HT1080 (cell line): ENCODE data around the gene TMIGD2. TPM values are rescaled to one million over a fixed set of nuclear protein-coding genes. Genes with fewer than 3 reads are reported as not detected.
A peak's percentile ranks its signal among the peaks of the same experiment; 100 is the strongest.
"Not testable (repeated sequence)": the region's sequence is repeated elsewhere in the genome, so short reads cannot be mapped to it uniquely, and the experiment has no call there.

Experiments used
- DNase-seq: peaks from one replicate; pipeline ENCODE4 v3.0.0-alpha.2; 2015; ENCODE audit warnings: low read depth
- total RNA-seq: library from RNA; depleted of rRNA; stranded (reverse); fragments of >200 nt; shearing (Covaris generic); gene quantifications from 2 replicates; pipeline ENCODE4 v1.2.3, GENCODE V29; 2014

Gene TMIGD2
- total RNA-seq, 1 experiment from 2014 or later = not detected

DNA sequence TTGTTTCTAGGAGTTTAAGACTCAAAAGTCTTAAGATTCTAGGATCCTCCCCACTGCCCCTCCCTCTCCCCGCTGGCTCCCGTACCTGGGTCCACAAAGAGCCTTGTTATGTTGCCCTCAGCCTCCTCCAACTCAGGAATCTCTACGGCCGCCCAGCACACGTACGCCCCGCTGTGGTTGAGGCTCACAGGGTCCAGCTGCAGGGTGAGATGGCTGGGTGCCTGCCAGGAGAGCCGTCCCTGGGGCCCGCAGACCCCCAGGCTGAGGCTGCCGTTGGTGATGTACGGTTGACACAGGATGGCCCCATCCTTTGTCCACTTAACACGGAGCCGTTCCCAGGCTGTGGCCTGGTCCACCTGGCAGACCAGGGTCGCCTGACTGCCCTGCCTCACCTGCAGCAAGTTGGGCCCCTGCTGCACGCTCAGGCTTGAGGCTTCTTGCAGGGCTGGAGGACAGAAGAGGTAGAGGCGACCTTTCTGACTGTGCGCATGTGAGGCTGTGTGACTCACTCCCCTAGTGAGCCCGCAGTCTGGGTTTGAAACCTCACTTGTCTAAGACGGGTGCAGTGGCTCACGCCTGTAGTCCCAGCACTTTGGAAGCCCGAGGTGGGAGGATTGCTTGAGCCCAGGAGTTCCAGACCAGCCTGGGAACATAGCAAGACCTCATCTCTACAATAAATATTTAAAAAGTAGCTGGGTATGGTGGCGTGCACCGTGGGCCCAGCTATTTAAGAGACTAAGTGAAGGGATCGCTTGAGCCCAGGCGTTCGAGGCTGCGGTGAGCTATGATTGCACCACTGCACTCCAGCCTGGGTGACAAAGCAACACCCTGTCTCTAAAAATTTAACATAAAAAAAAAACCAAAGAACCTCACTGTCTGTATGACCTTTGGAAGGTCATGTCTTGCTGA lies 4.0 kb downstream of the TMIGD2 start:
- DNase-seq = peak; percentile 26

DNA sequence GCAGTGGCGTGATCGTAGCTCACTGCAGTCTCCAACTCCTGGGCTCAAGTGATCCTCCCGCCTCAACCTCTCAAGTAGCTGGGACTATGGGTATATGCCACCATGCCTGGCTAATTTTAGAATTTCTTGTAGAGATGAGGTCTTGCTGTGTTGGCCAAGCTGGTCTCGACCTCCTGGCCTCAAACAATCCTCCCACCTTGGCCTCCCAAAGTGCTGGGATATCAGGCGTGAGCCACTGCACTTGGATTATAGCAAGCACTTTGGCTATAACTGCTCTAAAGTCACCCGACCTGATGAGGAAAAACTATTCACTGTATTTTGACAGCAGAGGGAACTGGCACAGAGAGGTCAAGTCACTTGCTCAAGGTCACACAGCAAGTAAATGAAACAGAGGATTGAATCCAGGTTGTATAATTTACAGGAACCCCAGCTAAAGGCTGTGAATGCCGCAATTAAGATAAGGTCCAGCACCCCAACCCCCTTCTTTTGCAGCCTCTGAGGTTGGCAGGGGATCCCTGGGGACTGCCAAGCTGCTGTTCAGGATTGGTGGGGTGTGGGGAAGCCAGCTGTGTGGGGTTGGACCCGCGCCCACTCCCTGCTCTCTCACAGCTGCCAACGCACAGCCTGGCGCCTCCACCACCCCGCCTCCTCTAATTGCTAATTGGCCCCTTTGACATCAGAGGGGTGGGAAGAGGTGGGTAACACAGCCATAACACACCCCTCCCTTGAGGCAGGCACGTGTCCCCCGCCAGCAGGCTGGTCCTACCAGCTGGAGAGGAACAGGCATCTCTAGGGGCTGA lies 6.0 kb downstream of the TMIGD2 start:
- DNase-seq = no peak

DNA sequence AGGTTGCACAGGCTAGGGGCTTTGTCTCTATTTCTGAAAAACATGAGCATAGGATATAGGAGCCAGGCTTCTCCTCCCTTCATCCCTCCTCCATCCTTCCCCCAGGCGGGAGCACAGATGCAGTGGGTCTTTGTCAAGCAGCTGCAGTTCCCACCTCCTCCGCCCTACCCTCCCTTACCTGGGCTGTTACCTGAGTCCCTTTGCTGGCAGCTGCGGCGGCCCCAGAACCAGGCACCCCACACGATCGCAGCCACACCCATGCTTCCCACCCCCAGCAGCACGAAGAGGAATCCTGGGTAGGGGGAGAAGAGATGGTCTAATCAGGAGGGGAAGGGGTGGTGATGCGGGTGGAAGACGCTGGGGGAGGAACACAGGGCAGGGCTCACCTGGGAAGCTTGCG lies 7.8 kb downstream of the TMIGD2 start:
- no peak for DNase-seq

DNA sequence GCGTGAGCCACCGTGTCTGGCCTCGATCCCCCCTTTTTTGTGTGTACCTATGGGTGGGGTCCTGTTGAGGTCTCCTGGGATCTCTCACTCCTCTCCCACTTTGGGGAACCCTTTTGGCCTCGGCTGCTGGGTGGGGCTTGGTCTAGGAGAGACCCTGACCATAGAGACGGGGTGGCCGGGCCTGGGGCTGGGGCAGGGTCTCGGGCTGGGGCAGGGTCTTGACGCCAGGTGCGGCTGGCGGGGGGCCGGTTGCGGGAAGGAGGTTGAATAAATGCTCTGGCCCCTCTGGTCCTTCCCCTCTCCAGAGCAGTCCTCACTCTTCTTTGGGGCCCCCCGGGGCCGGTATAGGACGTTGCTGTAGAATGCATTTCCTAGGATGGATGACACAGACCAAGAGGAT lies 9.7 kb downstream of the TMIGD2 start:
- no peak for DNase-seq

DNA sequence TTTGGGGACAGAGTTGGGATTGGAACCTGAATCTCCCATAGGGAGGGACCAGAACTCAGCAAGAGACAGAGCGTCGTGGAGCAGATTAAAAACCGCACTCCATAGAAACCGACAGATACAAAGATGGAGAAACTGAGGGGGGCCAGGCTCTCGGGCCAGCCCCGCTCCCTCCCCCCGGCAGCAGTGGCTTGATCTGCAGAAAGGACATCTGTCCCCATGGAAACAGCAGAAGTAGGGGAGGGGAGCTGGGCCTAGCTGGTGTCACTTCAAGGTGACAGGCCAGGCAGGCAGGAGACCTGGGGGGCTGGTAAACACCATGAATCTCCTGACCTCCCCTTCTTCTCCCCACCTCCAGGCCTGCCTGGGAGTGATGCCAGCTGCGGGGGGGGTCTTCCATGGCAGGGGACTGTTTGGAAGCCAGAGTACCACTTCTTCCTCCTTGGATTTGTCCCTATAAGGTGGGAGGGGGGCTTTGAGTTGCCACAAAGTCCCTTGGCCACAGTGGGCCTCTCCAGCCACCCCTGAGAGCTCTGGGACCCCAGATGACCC lies 10.9 kb downstream of the TMIGD2 start:
- DNase-seq = no peak

DNA sequence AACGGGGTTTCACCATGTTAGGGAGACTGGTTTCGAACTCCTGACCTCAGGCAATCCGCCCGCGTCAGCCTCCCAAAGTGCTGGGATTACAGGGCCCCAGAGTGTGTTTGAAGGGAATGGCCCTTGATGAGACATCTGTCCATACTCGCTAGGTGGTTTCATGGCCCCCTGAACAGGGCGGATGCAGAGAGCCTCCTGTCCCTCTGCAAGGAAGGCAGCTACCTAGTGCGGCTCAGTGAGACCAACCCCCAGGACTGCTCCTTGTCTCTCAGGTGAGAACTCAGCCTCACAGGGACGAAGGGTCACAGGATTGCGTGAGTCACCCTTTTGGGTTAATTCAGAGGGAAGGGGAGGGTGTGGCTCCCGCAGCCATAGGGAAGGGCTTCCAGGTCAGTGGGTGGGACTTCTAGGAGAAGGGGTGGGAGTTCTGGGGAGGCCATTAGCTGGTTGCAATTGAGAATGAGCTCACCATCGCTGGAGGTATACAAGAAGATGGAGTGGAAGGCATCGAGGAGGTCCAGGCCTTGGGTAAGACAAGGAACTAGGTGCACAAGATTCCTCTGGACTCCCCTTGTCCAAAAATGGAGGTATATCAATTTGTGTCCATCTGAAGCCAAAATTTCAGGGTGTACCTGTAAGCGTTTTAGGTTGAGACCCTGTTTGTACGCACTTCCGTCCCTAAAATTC lies 14.0 kb downstream of the TMIGD2 start:
- no peak for DNase-seq

DNA sequence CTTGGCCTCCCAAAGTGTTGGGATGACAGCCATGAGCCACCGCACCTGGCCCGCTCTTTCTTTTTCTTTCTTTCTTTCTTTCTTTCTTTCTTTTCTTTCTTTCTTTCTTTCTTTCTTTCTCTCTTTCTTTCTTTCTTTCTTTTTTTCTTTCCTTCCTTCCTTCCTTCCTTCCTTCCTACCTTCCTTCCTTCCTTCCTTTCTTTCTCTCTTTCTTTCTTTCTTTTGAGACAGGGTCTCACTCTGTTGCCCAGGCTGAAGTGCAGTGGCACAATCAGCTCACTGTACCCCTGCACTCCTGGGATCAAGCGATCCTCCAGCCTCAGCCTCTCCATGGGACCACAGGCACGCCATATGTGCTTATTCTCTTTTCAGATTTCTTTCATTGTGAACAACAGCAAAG lies 16.0 kb downstream of the TMIGD2 start:
- not testable (repeated sequence) for DNase-seq

DNA sequence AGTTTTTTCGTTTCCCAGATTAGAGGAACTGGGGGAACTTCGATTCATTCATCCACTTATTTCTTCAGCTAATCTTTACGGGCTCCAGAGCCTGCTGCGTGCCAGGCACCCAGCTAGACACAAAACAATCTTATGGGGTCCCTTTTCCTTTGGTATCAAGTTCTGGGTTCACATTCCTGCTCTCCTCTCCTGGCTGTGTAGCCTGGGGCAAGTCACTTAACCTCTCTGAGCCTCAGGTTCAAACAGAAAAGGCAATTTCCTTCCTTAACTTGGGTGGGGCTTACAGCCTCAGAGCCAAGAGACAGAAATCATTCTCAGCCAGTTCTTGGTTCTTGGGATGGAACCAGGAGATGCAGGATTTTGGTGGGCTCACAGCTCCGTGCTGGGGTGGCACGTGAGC lies 17.2 kb downstream of the TMIGD2 start:
- DNase-seq = no peak

DNA sequence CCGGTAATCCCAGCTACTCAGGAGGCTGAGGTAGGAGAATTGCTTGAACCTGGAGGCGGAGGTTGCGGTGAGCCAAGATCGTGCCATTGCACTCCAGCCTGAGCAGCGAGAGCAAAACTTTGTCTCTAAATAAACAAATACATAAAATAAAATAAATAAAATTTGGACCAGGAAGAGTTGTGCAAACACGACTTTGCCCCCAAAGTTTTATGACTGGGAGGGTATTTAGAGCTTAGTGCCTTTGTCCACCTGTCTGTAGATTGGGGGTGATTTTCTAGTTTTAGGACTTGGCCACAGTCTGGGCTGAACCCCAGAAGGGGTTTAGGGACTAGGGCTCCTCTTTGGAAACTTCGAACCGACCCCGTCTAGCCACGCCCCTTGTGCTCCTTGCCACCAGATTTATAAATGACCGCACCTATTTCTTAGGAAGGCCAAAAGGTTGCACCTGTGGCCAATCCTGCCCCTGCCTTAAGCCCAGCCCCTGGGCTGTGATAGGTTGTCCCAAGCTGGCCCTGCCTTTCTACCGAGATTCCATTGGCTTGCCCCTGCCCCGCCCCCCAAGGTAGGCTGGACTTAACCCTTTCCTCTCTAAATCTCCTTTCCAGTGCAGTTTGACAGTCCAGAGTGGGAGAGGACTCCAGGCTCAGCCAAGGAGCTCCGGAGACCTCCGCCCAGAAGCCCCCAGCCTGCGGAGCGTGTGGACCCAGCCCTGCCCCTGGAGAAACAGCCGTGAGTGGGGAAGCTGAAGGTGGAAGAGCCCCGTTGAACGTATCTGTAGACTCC lies 17.8 kb downstream of the TMIGD2 start:
- DNase-seq = no peak

DNA sequence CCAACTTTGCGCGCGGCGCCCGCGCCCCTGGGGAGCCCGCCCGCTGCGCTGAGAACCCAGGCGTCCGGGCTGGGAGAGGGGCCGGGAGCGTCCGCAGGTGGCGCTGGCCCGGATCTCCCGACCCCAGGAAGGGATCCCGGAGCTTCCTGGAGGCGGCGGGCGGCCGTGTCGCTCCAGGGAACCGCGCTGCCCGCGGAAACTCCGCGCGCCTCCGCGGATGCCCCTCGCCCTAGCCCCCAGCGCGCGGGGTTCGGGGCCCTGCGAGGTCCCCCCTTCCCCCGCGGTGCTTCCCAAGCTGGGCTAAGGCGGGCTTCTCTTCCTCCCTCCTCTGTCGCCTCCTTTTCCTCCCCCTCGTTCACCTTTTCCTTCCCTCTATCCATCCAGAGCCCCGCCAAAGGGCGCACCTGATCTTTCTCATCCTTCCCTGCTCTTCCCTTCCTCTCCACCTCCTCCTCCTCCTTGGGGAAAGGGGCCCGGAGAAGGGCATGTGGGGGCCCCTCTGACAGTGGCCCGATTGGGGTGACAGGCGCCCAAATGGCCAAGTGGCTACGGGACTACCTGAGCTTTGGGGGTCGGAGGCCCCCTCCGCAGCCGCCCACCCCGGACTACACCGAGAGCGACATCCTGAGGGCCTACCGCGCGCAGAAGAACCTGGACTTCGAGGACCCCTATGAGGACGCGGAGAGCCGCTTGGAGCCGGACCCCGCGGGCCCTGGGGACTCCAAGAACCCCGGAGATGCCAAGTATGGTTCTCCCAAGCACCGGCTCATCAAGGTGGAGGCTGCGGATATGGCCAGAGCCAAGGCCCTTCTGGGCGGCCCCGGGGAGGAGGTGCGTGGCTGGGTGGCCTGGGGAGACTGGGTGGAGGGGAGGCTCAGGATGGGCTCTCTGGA lies 22.4 kb downstream of the TMIGD2 start:
- DNase-seq = no peak

DNA sequence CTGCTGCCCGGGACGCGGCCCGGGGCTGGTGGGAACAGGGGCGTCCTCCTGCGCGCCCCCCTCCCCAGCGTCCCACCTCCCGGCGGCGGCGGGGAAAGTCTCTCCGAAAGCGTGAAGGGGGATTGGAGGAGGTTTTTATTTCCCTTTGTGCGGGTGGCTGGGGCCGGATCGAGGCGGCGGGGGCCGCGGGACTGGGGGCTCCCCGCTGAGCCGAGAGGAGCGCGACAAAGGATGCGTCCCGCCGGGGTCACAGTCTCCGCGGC lies 23.0 kb downstream of the TMIGD2 start:
- no peak for DNase-seq

DNA sequence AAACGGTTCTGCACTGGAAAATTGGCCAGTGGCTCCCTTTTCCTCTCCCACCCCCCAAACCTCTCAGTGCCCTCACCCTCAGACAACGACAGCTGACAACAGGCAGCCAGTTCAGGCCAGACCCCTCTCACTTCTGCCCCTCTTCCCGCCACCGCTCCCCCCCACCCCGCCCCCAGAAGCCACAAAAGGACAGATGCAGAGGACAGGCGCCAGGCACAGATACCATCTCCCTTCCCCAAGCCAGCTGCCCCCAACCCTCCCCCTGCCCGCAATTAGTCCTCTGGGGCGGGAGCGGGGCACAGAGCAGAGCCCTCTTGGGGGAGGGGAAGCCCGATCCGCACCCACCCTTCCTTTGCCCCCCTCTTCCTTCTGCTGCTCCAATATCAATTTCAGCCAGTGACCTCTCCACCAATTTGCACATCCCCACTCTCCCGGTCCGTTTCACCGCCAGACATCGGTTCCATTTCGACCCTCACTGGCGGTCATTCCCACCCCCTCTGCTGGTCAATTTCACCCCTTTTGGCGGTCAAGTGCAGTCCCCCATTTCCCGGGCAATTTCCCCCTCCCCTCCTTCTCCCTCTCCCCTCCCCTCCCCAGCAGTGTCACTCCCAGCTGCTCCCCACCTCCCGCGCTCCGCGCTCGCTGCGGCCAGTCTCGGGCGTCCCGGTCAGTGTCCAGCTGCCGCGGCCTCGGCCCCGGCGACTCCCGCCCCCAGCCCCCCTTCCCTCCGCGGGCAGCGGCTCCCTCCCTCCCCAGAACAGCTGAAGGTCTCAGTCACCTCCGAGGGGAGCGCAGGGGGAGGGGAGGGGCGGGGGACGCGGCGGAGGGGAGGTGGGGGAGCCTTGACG lies 23.5 kb downstream of the TMIGD2 start, which contains the start of gene SHD:
SHD (plus strand) TSS at position 848 of the 848 bp plus-strand sequence. CDS start 798 bp downstream, outside the sequence.
- no peak for DNase-seq

DNA sequence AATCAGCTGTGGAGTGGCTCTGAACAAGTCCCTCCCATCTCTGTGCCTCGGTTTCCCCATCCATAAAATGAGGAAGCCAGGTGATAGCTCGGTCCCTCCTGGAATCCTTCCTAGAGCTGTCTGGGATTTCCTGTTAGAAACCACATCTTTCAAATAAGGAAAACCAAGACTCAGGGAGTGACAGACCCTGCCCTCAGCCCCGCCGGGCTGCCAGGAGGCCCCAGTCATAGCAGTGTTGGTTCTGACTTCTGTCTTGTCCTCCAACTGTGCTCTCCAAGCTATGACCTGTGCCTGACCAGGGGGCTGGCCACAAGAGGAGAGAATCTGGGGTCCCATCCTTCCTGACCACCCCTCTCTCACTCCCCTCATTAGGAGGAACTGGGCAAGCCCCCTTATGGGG lies 24.2 kb downstream of the TMIGD2 start:
- no peak for DNase-seq

DNA sequence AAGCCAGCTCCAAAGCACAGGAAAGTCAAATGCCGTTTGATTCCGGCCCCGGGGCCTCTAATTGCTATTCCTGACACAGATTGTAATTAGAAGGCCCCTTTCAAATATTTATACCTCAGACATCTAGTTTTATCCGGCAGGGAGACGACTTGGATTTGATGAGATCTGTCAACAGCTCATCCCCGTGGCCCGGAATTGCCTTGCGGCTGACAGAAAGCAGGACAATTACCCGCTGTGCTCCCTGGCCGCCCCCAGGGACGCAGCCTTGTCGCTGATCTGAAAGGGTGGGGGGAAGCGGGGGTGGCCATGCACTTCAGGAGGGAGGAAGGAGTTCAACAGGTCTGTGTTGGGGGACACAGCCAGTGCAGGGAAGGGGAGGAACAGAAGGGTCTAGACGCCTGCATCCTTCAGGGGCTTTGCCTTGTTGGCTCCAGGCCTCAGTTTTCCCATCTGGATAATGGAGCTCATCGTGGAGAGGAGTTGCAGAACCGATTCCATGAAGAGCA lies 24.9 kb downstream of the TMIGD2 start:
- DNase-seq = no peak

DNA sequence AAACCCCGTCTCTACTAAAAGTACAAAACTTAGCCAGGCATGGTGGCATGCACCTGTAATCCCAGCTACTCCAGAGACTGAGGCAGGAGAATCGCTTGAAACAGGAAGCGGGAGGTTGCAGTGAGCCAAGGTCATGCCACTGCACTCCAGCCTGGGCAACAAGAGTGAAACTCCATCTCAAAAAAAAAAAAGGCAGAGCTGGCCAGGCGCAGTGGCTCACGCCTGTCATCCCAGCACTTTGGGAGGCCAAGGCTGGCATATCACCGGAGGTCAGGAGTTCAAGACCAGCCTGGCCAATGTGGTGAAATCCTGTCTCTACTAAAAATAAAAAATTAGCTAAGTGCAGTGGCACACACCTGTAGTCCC lies 27.9 kb downstream of the TMIGD2 start:
- DNase-seq = not testable (repeated sequence)

DNA sequence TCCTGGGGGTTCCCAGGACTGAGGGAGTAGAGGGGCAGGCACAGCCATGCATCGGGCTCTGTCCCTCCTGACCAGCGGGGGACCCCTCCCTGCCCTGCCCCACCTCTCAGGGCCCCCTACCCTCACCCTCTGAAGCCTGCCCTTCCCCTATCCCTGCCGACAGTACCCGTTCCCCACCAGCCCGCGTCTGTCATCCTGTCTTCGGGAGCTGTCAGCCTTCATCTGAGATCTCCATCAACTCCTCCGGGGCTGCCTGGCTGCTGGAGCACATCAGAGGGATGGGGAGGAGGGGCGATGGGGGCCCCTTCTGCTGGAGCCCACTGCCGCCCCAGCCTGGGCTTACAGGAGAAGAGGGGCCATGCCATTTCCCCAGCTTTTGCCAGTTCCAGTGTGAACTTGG lies 29.3 kb downstream of the TMIGD2 start:
- no peak for DNase-seq

DNA sequence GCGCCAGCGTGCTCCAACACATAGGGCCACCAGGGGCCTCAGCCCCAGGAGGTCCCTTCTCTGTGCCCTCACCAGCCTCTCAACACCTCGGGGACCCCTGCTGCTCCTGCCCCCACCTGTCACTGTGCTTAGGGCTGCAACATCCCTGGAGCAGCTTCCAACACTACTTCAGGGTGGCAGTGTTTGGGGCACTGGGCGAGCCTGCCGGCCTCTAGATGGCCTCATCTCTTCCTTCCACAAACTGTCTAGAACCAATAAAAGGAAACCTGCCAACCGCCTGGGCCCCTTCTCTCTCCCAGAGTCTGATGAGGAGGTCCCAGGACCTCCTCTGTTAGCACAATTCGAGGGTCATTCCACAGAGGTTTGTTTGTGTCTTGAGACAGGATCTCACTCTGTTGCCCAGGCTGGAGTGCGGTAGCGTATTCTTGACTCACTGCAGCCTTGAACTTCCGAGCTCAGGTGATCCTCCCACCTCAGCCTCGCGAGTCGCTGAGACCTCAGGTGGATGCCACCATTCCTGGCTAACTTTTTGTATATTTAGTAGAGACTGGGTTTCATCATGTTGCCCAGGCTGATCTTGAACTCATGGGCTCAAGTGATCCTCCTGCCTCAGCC lies 33.3 kb downstream of the TMIGD2 start:
- DNase-seq = no peak
